Coronary artery (tissue), 2 donors: ENCODE data around the gene MED12.

Source experiments
- DNase-seq: peaks from one replicate; pipeline ENCODE4 v3.0.0-alpha.2; 2017; ENCODE audit warnings: low spot score
- H3K27ac ChIP-seq, 2 donors: fragments of 200-600 bp; sonication (generic); one replicate each; pipeline ENCODE4 v1.5.1; 2016 to 2019
- H3K4me3 ChIP-seq: fragments of 200-600 bp; sonication (generic); 2 replicates; pipeline ENCODE4 v1.5.1; 2016; ENCODE audit warnings: mild to moderate bottlenecking, moderate library complexity
- TF ChIP-seq, protein P1 (sequence below): fragments of 200-600 bp; sonication (generic); IDR thresholded peaks from one replicate; pipeline ENCODE4 v1.5.1; 2019; ENCODE audit warnings: antibody characterized with exemption

MED12 gene

DNA sequence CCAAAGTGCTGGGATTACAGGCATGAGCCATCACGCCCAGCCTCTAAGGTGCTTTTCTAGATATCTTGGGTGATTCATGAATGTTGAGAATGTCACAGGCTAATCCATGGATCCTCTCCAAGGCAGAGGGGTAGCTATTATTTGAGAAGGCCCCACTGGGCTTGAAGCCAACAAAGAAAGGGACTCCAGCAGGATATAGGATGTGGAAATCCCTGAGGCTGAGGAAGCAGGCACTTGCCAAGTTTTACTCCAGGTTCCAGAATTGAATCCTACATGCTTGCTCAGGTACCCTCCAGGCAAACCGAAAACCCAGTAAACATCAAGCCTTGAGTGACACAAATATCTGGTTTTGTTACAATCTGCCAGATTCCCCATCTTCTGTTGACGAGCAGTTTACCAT, 42.1 kb downstream of the MED12 start:
- TF ChIP-seq, protein P1, sequence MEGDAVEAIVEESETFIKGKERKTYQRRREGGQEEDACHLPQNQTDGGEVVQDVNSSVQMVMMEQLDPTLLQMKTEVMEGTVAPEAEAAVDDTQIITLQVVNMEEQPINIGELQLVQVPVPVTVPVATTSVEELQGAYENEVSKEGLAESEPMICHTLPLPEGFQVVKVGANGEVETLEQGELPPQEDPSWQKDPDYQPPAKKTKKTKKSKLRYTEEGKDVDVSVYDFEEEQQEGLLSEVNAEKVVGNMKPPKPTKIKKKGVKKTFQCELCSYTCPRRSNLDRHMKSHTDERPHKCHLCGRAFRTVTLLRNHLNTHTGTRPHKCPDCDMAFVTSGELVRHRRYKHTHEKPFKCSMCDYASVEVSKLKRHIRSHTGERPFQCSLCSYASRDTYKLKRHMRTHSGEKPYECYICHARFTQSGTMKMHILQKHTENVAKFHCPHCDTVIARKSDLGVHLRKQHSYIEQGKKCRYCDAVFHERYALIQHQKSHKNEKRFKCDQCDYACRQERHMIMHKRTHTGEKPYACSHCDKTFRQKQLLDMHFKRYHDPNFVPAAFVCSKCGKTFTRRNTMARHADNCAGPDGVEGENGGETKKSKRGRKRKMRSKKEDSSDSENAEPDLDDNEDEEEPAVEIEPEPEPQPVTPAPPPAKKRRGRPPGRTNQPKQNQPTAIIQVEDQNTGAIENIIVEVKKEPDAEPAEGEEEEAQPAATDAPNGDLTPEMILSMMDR: no peak
- Histone ChIP-seq H3K4me3 (no peak overlapping the region), H3K27ac (no peak overlapping the region)
- no peak for DNase-seq

DNA sequence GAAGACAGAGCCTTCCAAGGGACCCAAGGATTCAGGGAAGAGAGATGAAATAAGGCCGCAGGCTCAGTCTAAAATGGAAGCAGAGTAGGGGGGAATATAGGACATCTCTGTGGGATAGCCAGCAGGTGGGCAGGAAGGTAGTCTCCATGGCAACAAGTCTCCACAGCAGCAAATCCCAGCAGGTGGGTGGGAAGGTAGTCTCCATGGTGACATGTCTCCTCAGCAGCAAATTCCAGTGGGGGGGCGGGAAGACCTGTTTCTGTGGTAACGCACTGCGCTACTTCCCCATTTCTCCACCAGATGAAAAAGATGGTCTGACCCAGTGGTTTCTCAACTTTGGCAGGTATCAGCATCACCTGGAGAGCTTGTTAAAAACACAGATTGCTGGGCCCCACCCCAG, 44.6 kb downstream of the MED12 start:
- no peak overlapping the region for H3K27ac ChIP-seq
- TF ChIP-seq, protein P1: no peak
- DNase-seq: no peak
- no peak overlapping the region for H3K4me3 ChIP-seq

GRCh38 chrX:71164071-71164470, 45.7 kb downstream of the MED12 start:
- Histone ChIP-seq H3K27ac (no peak overlapping the region), H3K4me3 (no peak overlapping the region)
- TF ChIP-seq, protein P1: no peak
- no peak for DNase-seq

DNA sequence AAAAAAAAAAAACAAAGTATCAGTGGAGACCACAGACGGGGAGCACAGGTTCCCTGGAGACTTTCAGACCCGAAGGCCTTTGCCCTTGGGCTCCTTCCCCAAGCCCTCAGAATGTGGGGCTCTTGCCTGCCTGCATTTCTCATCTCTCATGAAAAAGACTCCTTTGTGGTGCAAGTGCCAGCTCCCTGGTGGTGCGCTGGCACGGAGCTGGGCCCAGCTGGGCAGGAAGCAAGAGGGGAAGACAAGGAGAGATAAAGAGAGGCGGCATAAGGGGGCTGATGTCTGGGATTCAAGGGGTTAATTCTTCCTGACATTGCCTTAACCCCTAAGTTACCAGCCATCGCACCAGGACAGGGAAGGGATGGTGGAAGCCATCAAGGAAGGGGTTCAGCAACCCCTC, 48.1 kb downstream of the MED12 start:
- no peak for DNase-seq

GRCh38 chrX:71167031-71167781, 48.8 kb downstream of the MED12 start:
- DNase-seq: no peak
- no peak overlapping the region for H3K4me3 ChIP-seq
- no peak overlapping the region for H3K27ac ChIP-seq
- TF ChIP-seq, protein P1: no peak

More for the DNA sequence above, 48.1 kb downstream of the MED12 start:
- TF ChIP-seq, protein P1: no peak
- Histone ChIP-seq H3K27ac (no peak overlapping the region), H3K4me3 (no peak overlapping the region)

- Histone ChIP-seq H3K4me3 (no peak overlapping the region), H3K27ac (no peak overlapping the region)
- no peak for DNase-seq
- TF ChIP-seq, protein P1: no peak
Measured at GRCh38 chrX:71168134-71168533, 49.7 kb downstream of the MED12 start.

- Histone ChIP-seq H3K27ac (no peak overlapping the region), H3K4me3 (no peak overlapping the region)
- DNase-seq: no peak
- TF ChIP-seq, protein P1: no peak
Measured at GRCh38 chrX:71169586-71169985, 51.2 kb downstream of the MED12 start.
